IPS-18a (cell line): ENCODE results near the gene SAMD1.

Experiments
- H3K27ac ChIP-seq: one replicate; pipeline ENCODE4 v1.5.1; 2013; ENCODE audit warnings: low read length
- H3K27me3 ChIP-seq: one replicate; pipeline ENCODE4 v1.6.1; 2013; ENCODE audit warnings: mild to moderate bottlenecking, low read length; ENCODE audit not compliant: control insufficient read depth, insufficient read depth
- H3K36me3 ChIP-seq: one replicate; pipeline ENCODE4 v1.6.1; 2013; ENCODE audit warnings: low read depth, low read length; ENCODE audit not compliant: control insufficient read depth
- H3K4me1 ChIP-seq: one replicate; pipeline ENCODE4 v1.6.1; 2013; ENCODE audit warnings: low read depth, low read length; ENCODE audit not compliant: control insufficient read depth
- H3K4me3 ChIP-seq: one replicate; pipeline ENCODE4 v1.5.1; 2013; ENCODE audit warnings: low read length
- H3K9ac ChIP-seq: one replicate; pipeline ENCODE4 v1.6.1; 2013; ENCODE audit warnings: mild to moderate bottlenecking, low read length, moderate library complexity
- H3K9me3 ChIP-seq: one replicate; pipeline ENCODE4 v1.6.1; 2013; ENCODE audit warnings: low read depth, low read length; ENCODE audit not compliant: control insufficient read depth

The SAMD1 gene

DNA sequence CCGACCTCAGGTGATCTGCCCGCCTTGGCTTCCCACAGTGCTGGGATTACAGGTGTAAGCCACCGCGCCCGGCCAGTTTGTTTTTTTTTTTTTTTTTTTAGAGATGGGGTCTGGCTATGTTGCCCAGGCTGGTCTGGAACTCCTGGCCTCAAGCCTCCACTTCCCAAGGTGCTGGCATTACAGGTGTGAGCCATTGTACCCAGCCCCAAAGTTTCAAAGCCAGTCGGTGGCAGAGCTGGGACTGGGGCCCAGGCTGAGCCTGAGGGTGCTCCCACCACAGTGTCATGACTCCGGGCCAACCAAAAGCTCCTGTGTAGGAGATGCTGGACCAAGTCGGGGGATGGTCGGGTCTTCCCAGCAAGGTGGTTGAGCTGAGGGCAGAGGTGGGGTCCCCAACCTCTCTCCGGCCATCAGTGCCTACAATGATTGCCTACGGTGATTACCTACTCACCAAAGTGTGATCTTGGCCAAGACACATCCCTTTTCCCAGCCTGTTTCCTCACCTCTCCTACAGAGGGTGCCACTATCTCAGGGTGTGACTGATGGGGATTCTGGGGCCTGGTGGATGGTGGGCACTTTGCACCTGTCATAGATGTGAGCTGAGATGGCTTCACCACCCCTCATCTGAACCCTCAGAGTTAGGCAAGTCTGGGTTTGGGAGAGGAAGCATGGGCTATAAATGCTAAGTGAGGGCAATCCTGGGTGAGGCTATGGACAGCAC is 5.9 kb upstream of the SAMD1 start:
- Histone ChIP-seq H3K27me3 (no peaks in the 10 kb centered on the region), H3K9ac (no peak overlapping the region), H3K27ac (no peak overlapping the region), H3K4me1 (peaks cover 4% of the 10 kb centered on the region), H3K4me3 (no peak overlapping the region), H3K9me3 (peaks cover 9% of the 10 kb centered on the region), H3K36me3 (peaks cover 6% of the 10 kb centered on the region)

GRCh38 chr19:14094854-14095253 is 4.3 kb upstream of the SAMD1 start:
- Histone ChIP-seq H3K9me3 (peaks cover 9% of the 10 kb centered on the region), H3K9ac (no peak overlapping the region), H3K36me3 (peaks cover 3% of the 10 kb centered on the region), H3K27ac (no peak overlapping the region), H3K27me3 (no peaks in the 10 kb centered on the region), H3K4me1 (peaks cover 4% of the 10 kb centered on the region), H3K4me3 (no peak overlapping the region)

- H3K27me3 ChIP-seq, result peaks cover 12% of the 10 kb centered on the region
- peaks cover 10% of the 10 kb centered on the region for H3K36me3 ChIP-seq
- H3K9ac ChIP-seq, result no peak overlapping the region
- peaks cover 9% of the 10 kb centered on the region for H3K9me3 ChIP-seq
- peaks cover 9% of the 10 kb centered on the region for H3K4me1 ChIP-seq
- H3K27ac ChIP-seq, result no peak overlapping the region
- no peak overlapping the region for H3K4me3 ChIP-seq
Observed at GRCh38 chr19:14093117-14093823, 2.7 kb upstream of the SAMD1 start.

DNA sequence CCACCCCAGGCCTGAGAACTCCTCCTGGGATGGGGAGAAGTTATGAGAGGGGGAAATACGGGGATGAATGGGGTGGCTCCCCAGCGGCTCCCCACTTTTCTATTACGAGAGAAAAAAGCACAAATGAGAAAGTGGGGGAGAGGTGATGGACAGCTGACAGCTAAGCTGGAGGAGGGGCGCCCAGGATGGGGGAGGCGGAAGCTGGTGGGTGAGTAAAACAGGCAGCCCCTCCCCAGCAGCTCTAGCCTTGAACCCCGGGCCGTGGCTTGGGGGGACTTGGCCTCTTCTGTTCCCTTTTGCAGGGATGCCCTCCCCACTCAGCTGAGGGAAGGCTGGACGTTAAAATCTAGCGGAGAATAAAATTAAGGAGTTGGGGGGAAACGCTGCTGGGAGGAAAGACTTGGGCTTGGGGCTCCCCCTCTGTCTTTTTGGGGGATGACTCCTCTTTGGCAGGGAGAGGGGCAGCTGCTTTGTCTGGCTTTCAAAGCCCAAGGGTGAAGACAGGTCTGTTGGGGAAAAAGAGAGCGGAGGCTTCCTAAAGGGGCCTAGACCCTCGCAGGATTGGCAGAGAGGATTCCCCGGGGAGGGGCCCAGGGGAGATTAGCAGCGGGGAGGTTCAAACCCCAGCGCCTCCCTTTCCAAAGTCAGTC is 1.4 kb upstream of the SAMD1 start:
- peaks cover 9% of the 10 kb centered on the region for H3K9me3 ChIP-seq
- peaks cover 12% of the 10 kb centered on the region for H3K36me3 ChIP-seq
- peaks cover 9% of the 10 kb centered on the region for H3K4me1 ChIP-seq
- H3K27me3 ChIP-seq, result peaks cover 12% of the 10 kb centered on the region
- no peak overlapping the region for H3K9ac ChIP-seq
- H3K27ac ChIP-seq, result no peak overlapping the region
- peak overlapping the region; percentile 81 for H3K4me3 ChIP-seq

- Histone ChIP-seq H3K4me1 (peaks cover 9% of the 10 kb centered on the region), H3K27me3 (peaks cover 12% of the 10 kb centered on the region), H3K36me3 (peaks cover 11% of the 10 kb centered on the region), H3K9ac (peak overlapping the region; percentile 42), H3K4me3 (peak overlapping the region; percentile 81), H3K27ac (no peak overlapping the region), H3K9me3 (peaks cover 9% of the 10 kb centered on the region)
Observed at GRCh38 chr19:14091081-14091812, 696 bp upstream of the SAMD1 start.

DNA sequence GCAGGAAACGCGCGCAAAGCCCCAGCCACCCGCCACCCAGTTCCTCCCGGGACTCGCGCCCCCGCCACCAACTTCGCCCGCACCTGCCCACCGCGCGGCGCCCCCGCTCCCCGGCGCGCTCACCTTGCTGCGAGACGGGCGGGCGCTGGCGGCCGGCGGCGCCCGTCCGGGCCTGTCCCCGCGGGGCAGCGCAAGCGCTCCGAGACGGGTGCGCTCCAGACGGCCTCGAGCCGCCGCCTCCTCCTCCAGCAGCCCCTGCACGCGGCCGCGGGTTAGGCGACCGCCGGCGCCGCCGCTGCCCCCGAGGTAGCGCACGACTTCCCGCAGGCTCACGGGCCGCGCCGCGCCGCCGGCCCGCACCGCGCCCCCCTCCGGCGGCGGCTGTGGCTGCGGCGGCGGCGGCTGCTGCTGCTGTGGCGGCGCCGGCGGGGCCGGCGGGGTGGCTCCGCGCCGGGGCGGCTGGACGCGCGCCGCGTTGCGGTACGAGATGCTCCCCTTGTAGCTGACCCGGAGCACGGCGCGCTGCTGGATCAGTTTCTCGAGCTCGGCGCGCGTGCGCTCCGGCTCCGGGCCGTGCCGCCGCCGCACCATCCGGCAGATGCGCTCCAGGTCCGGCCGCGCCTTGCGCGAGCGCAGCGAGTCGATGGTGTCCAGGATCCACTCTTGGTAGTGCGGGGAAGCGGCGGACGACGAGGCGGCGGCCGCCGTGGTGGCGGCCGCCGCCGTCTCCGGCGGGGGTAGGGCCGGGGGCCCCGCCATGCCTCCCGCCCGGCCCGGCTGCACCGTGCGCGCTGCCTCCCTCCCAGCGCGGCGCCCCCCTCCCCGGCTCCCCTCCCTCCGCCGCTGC is 666 bp downstream of the SAMD1 start:
- H3K4me1 ChIP-seq, result peaks cover 9% of the 10 kb centered on the region
- peaks cover 11% of the 10 kb centered on the region for H3K36me3 ChIP-seq
- H3K4me3 ChIP-seq, result peak overlapping the region; percentile 57
- H3K9me3 ChIP-seq, result peaks cover 9% of the 10 kb centered on the region
- peaks cover 12% of the 10 kb centered on the region for H3K27me3 ChIP-seq
- no peak overlapping the region for H3K27ac ChIP-seq
- H3K9ac ChIP-seq, result no peak overlapping the region

GRCh38 chr19:14089412-14089661 is 1.2 kb downstream of the SAMD1 start:
- no peak overlapping the region for H3K9ac ChIP-seq
- no peak overlapping the region for H3K27ac ChIP-seq
- peaks cover 9% of the 10 kb centered on the region for H3K9me3 ChIP-seq
- H3K36me3 ChIP-seq, result peaks cover 11% of the 10 kb centered on the region
- H3K4me3 ChIP-seq, result peak overlapping the region; percentile 57
- H3K4me1 ChIP-seq, result peaks cover 9% of the 10 kb centered on the region
- H3K27me3 ChIP-seq, result peaks cover 12% of the 10 kb centered on the region

GRCh38 chr19:14088634-14089411 is 1.7 kb downstream of the SAMD1 start:
- peaks cover 11% of the 10 kb centered on the region for H3K36me3 ChIP-seq
- H3K27ac ChIP-seq, result no peak overlapping the region
- H3K4me3 ChIP-seq, result peak overlapping the region; percentile 57
- peaks cover 9% of the 10 kb centered on the region for H3K4me1 ChIP-seq
- peaks cover 16% of the 10 kb centered on the region for H3K27me3 ChIP-seq
- H3K9me3 ChIP-seq, result peaks cover 9% of the 10 kb centered on the region
- no peak overlapping the region for H3K9ac ChIP-seq

- H3K9me3 ChIP-seq, result no peaks in the 10 kb centered on the region
- H3K4me1 ChIP-seq, result peaks cover 4% of the 10 kb centered on the region
- peaks cover 11% of the 10 kb centered on the region for H3K36me3 ChIP-seq
- no peak overlapping the region for H3K4me3 ChIP-seq
- peaks cover 17% of the 10 kb centered on the region for H3K27me3 ChIP-seq
- H3K27ac ChIP-seq, result no peak overlapping the region
- no peak overlapping the region for H3K9ac ChIP-seq
Observed at GRCh38 chr19:14086098-14086497, 4.5 kb downstream of the SAMD1 start.

DNA sequence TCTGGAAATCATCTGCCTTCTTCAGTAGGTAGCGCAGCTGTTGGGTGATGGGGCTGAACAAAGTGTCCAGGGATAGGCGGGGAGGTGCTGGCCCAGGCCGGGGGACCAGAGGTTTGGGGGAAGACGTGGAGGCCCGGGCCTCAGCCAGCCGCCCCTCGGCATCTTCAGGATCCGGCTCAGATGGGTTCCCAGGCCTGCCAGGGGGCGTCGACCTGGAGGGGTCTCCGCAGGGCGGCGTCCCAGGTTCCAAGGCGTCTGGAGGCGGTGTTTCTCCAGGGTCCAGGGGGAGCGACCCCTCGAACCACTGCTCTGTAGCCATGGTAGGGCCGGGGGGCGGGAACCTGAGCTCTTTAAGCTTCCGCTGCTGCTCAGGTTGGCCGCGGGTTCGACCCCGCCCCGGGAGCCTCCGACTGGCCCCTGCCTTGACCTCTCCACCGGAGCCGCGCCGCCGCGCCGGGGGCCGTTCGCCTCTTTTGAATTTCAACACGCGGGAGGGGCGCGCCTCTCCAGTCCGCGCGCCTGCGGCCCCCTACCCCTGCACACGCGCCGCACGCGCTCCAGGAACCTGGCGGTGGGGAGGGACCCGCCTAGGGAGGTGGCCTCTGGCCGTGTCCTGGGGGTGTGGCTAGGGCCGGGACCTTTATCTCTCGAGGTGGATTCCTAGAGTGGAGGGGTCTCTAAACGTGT is 5.1 kb downstream of the SAMD1 start, which contains the start of gene C19orf67:
TSS of gene C19orf67 (minus strand) at position 475 of the 687 bp plus-strand sequence. CDS start at position 319, 156 bp downstream.
- no peak within 1 kb of the TSS for H3K4me3 ChIP-seq
- H3K36me3 ChIP-seq, result peaks cover 11% of the 10 kb centered on the region
- peaks cover 4% of the 10 kb centered on the region for H3K4me1 ChIP-seq
- peaks cover 17% of the 10 kb centered on the region for H3K27me3 ChIP-seq
- H3K27ac ChIP-seq, result no peak within 1 kb of the TSS
- H3K9me3 ChIP-seq, result no peaks in the 10 kb centered on the region
- H3K9ac ChIP-seq, result no peak within 1 kb of the TSS
